Fibroblast of peridontal ligament (primary cell): ENCODE data around the gene RALGDS.
A peak's percentile ranks its signal among the peaks of the same experiment; 100 is the strongest.

ENCODE experiments used
- DNase-seq: peaks from one replicate; pipeline ENCODE4 v3.0.0-alpha.2; 2010; ENCODE audit errors: extremely low read depth

Gene RALGDS

GRCh38 chr9:133134388-133135145, 13.5 kb upstream of the RALGDS start:
- DNase-seq, result no peak

GRCh38 chr9:133133681-133134387, 12.8 kb upstream of the RALGDS start:
- DNase-seq, result peak; percentile 79

GRCh38 chr9:133132174-133132573, 11.1 kb upstream of the RALGDS start:
- DNase-seq, result no peak

GRCh38 chr9:133131506-133131905, 10.5 kb upstream of the RALGDS start:
- no peak for DNase-seq

GRCh38 chr9:133130685-133131244, 9.7 kb upstream of the RALGDS start:
- no peak for DNase-seq

- no peak for DNase-seq
Measured at GRCh38 chr9:133129001-133129795, 8.2 kb upstream of the RALGDS start.

GRCh38 chr9:133128152-133128551, 7.1 kb upstream of the RALGDS start:
- no peak for DNase-seq

- no peak for DNase-seq
Measured at GRCh38 chr9:133127340-133127981, 6.4 kb upstream of the RALGDS start.

- DNase-seq, result no peak
Measured at GRCh38 chr9:133126697-133127339, 5.8 kb upstream of the RALGDS start.

- peak; percentile 49 for DNase-seq
Measured at GRCh38 chr9:133125941-133126696, 5.1 kb upstream of the RALGDS start.

GRCh38 chr9:133124907-133125275, 3.9 kb upstream of the RALGDS start:
- DNase-seq, result no peak

- no peak for DNase-seq
Measured at GRCh38 chr9:133124123-133124906, 3.3 kb upstream of the RALGDS start.

- no peak for DNase-seq
Measured at GRCh38 chr9:133122935-133123611, 2.0 kb upstream of the RALGDS start.

- DNase-seq, result no peak
Measured at GRCh38 chr9:133122605-133122934, 1.5 kb upstream of the RALGDS start.

GRCh38 chr9:133121915-133122550, 993 bp upstream of the RALGDS start:
- no peak for DNase-seq

GRCh38 chr9:133120501-133121197, 391 bp downstream of the RALGDS start:
- no peak for DNase-seq

- DNase-seq, result no peak
Measured at GRCh38 chr9:133119846-133120500, 1.1 kb downstream of the RALGDS start.
